GM18858 (cell line): Measurements from ENCODE around the gene TNFRSF14.

Experiments used
- ATAC-seq: cut with Tn5 transposase; IDR thresholded peaks from one replicate; pipeline ENCODE4 v1.9.1; 2021; ENCODE audit not compliant: unreplicated experiment

TNFRSF14 gene

GRCh38 chr1:2523191-2523890, 32.8 kb upstream of the TNFRSF14 start:
- ATAC-seq: no peak

DNA sequence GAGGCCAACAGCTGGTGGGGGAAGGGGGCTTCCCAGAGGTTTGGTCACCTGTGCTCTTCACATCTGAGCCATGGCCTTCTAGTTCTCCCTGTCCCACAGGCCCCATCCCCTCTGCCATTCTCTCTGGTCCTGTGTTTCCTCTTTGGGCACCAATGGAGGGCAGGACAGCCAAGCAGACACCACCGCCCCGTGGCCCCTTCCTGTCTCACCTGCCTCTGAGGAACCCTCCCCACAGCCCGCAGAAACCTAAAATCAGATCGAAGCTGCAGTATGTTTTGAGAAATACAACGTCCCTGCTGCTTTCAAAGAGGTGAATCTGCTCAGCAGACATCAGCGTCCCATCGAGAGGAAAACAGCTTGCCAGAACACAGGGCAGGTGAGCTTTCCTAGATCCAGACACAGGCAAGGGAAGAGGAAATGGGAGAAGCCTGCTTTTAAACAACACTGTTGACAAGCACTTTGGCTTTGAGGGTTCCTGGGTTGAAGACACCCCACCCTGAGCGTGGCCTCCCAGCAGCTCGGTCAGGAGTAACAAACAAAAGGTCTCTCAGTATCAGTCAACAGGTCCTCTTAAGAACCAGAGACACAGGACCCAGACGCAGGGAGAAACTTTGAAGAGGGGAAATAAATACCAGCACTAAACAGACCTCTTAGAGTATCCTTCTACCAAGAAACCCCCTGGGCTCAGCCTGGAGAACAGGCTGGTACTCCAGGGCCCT, 32.1 kb upstream of the TNFRSF14 start:
- ATAC-seq: no peak

GRCh38 chr1:2525572-2525919, 30.6 kb upstream of the TNFRSF14 start:
- no peak for ATAC-seq

GRCh38 chr1:2525920-2526823, 30.0 kb upstream of the TNFRSF14 start, which contains the start of gene PANK4:
Gene PANK4 (minus strand): TSS chr1:2526596. CDS start chr1:2526587, 9 bp downstream.
- peak; percentile 78 for ATAC-seq

DNA sequence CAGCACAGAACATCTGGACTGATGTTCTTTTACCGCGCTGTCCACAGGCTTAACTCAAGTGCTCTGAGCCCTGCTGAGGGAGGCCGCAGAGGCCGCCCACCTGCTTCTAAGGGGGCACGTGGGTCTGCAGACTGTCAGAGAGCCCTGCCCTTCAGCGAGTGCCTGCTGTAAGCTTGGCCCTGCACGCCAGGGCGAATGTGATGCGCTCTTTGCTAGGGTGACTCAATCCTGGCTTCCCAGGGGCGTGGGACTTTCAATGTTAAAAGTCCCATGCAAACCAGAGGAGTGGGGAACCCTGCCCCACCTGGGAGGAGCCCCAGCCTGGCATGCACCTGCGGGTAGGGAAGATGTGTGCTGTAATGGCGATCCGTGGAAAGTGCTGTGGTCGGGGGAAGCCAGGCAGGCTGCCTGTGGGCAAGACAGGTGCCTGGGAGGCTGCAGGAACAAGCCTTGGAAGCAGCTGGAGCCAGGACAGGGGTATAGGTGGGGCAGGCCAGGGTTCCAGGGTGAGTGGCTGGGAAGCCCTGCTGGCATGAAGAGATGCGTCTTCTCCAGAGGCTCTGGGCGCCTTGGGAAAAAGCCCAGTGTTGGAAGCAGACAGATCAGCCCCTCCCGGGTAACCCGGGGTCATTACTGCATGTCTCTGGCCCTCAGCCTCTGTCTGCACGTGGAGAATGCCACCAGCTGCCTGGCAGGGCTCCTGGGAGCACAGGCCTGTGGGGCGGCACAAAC, 29.2 kb upstream of the TNFRSF14 start:
- ATAC-seq: no peak

DNA sequence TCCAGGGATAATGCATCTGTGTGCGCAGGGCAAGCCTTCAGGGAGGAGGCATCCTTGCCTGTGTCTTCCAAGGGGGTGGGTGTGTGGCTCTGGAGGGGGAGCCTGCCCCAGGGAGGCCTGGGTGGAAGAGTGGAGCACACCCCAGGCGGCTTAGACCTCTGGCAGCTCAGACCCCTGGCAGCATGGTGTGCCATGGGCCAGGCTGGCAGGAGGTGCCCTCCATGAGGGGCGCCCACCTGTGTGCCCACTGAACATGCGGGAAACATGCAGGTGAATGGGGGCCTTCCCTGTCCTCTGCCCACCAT, 28.7 kb upstream of the TNFRSF14 start:
- ATAC-seq: no peak

DNA sequence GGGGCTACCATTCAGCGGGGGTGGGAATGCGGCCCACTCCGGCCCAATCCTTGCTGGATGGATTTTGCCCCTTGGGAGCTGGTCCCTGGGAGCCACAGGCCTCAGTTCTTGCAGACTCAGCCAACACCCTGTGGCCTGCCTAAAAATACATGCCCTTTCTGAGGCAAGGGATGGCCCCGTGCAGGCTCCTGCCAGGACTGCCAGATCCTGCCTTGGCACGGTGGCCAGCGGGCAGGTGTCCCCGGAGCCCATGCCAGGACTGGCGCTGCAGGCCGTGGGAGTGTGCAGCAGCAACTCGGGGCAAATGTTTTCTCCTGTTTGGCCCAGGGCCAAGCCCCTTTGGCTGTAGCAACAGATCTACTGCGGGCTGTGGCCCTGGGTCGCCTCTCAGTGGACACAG, 28.2 kb upstream of the TNFRSF14 start:
- no peak for ATAC-seq

- no peak for ATAC-seq
Measured at GRCh38 chr1:2528611-2528965, 27.6 kb upstream of the TNFRSF14 start.

DNA sequence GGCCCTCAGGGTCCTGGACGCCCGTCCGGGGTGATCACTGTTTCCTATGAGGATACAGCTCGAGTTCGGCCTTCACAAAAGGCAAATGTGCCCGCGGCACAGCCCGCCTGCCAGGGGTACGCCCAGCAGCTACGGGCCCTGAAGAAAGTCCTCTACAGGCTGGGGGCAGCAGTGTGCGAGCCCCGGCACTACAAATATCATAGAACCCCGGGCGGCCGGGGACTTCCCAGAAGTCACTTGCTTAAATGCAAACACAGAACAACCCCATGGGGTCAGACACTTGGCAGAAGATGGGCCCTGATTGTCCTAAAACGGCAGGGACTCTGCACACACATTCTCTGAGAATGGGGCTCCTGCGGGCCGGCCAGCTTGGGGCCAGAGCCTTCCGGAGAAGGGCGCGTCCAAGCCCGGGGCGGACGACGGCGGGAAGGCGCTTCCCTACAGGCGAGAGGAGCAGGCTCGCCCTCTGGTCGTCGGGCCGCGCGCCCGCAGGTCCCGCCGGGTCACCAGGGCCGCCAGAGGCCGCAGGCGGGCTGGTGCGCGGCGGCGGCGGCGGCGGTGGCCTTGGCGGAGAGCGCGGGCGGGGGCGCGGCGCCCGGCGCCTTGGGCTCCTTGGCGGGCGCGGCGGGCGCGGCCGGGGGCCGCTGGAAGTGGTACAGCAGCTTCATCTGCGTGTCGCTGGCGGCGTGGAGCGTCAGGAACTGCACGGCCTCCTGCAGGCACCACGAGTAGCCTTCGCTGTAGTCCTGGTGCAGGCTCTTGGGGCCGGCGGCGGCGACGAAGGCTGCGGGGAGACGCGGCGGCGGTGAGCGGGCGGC, 27.0 kb upstream of the TNFRSF14 start:
- no peak for ATAC-seq

GRCh38 chr1:2529784-2530512, 26.2 kb upstream of the TNFRSF14 start, which contains the start of gene HES5:
Gene HES5 (minus strand): TSS chr1:2530263. CDS start chr1:2530164, 99 bp downstream.
- no peak for ATAC-seq

GRCh38 chr1:2530513-2531361, 25.4 kb upstream of the TNFRSF14 start:
- ATAC-seq: no peak

DNA sequence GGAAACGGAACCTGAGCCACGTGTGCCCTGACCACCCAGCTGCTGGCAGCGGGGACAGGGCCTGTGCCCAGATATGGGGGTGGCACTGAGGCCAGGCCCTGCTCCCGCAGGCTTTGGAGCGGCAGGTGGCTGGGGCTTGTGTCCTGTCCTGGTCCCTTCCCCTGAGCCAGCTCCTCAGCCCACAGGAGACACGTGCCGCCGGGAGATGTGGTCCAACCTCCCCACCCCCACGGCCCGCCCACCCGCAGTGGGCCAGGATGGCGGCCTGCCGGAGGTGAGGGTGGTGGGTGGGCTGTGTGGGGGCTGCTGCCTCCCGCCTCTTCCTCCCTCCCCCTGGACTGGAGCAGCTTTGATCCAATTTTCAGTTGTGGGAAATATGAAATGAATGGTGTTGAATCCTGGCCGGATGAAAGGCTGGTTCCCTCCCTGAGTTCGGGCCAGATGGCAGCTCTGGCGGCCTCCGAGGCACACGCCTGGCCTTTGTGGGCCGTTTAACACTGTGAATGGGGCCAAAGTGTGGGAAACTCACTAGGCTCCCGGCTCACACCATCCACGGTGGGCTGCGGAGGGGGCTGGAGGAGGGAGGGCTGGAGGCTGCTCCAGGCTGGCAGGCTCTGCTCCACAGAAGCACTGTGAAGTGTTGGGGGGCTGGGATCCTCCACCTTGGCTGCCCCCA, 23.5 kb upstream of the TNFRSF14 start:
- ATAC-seq: no peak

GRCh38 chr1:2533365-2533764, 22.8 kb upstream of the TNFRSF14 start:
- no peak for ATAC-seq

- no peak for ATAC-seq
Measured at GRCh38 chr1:2534315-2534686, 21.9 kb upstream of the TNFRSF14 start.

GRCh38 chr1:2534687-2535441, 21.3 kb upstream of the TNFRSF14 start:
- no peak for ATAC-seq

DNA sequence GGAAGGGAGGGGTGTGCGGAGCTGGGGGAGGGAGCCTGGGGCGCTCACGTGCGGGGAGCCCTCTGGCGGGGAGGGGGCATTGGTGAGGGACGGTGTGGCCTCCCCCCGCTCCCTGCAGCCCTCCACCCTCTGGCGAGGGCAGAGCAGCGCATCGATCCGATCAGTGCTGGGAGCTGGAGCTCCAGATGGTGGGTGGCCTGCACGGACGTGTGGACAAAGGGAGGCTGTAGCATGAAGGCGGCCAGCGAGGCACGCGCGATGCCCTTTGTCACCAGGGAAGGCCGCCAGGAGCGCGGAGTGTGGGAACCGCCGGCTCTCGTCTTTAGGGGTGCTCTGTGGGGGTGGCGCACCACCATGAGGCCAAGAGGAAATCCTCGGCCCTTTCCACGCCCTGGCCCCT, 20.7 kb upstream of the TNFRSF14 start:
- ATAC-seq: no peak

DNA sequence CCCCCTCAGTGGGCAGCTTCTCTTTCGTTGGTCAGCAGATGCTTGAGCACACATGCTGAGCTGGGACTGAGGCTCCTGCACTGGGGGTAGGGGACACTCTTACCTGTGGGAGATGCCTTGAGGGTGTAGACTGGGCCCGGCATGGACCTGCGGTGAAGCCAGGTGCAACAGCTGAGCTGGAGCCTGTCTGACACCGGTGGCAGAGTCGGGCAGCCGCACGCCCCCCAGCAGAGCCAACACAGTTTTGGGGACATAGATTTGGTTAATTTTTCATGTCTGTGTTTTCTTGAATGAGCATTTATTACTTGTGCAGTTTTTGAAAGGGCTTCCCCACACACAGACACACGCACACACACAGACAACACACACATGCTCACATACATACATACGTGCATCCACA, 20.2 kb upstream of the TNFRSF14 start:
- ATAC-seq: no peak

GRCh38 chr1:2537784-2538115, 18.4 kb upstream of the TNFRSF14 start:
- ATAC-seq: no peak
